Adrenal gland (tissue), 5 donors: ENCODE data around the gene HDAC4.

Experiments
- CTCF ChIP-seq, 6 experiments: fragments of 450-650 bp in 4 of 6; fragments of 200-600 bp in 2 of 6; sonication (generic) in 1 of 6; IDR thresholded peaks; 1 replicate in 5 of 6; 2 replicates in 1 of 6; pipeline versions ENCODE4 v1.5.1 to v1.8.0; 2016 to 2021; ENCODE audit warnings: antibody characterized with exemption in 6 of 6, mild to moderate bottlenecking in 2 of 6, moderate library complexity in 1 of 6
- POLR2A ChIP-seq, 2 donors: fragments of 450-650 bp; IDR thresholded peaks; one replicate each; pipeline ENCODE4 v1.6.1; 2017; ENCODE audit warnings: antibody characterized with exemption in 2 of 2, mild to moderate bottlenecking in 2 of 2, moderate library complexity in 1 of 2
- donor health status: DM: no; HTN: no; CAD: no.

GRCh38 chr2:239359196-239359912, 41.5 kb downstream of the HDAC4 start:
- TF ChIP-seq CTCF (IDR thresholded peaks at IDR 0.05): no peak
- no peak for TF ChIP-seq POLR2A (IDR thresholded peaks at IDR 0.05)
